ENCODE data around the gene SUB1. TPM values are rescaled to one million over a fixed set of nuclear protein-coding genes. Genes with fewer than 3 reads are reported as not detected.

Gene SUB1
- total RNA-seq, 1 experiment from 2014 or later, result 324 TPM

DNA sequence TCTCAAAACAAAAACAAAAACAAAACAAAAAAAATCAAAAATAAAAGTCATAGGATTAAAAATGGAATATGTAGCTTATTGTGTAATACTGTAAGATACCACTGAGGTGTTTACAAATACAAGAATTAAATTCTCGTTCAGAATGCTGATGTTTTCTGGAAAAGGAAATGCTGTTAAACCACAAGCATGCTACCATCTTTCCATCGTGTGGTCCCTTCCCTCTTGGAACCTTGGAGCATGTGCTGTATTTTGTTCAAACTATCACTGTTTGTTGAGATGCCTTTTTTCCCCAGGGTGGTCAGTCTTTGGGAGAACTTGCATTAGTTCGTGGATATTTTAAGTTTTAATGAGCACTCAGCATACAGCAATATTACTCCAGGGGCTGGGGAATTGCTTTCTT, 39.7 kb downstream of the SUB1 start:
- Histone ChIP-seq H3K27ac (ENCODE audit: low read depth, low read length, poor library complexity, severe bottlenecking) (no peak overlapping the region), H3K4me1 (ENCODE audit: insufficient read depth, low read length, poor library complexity, severe bottlenecking) (no peaks in the 10 kb centered on the region), H3K9me3 (ENCODE audit: low read depth, low read length, poor library complexity, severe bottlenecking) (no peaks in the 10 kb centered on the region), H3K4me3 (ENCODE audit: low read depth, low read length, poor library complexity, severe bottlenecking) (no peak overlapping the region), H3K36me3 (ENCODE audit: insufficient read depth, low read length, poor library complexity, severe bottlenecking) (no peaks in the 10 kb centered on the region), H3K27me3 (replicated peaks; ENCODE audit: insufficient read depth, low read depth, low read length, poor library complexity) (no peaks in the 10 kb centered on the region)
- CTCF ChIA-PET, result no interaction called here
- TF ChIP-seq CTCF (conservative IDR thresholded peaks at IDR 0.05; ENCODE audit: low read depth, low read length) (no peak), EZH2 (IDR thresholded peaks at IDR 0.05; ENCODE audit: borderline replicate concordance, low read depth, low read length, poor library complexity, severe bottlenecking) (no peak)
- BruUV-seq (replicated peaks), result no TSS peak
- no peak for DNase-seq (ENCODE audit: low spot score)
- POLR2A ChIA-PET (ENCODE audit: low non-redundant PET), result no interaction called here
- intact Hi-C loops (cut with micrococcal nuclease; ENCODE audit: unreplicated experiment), result loop anchor here (10.0 kb wide), 1 partner anchor 800 kb away; no protein-coding TSS in a partner anchor

DNA sequence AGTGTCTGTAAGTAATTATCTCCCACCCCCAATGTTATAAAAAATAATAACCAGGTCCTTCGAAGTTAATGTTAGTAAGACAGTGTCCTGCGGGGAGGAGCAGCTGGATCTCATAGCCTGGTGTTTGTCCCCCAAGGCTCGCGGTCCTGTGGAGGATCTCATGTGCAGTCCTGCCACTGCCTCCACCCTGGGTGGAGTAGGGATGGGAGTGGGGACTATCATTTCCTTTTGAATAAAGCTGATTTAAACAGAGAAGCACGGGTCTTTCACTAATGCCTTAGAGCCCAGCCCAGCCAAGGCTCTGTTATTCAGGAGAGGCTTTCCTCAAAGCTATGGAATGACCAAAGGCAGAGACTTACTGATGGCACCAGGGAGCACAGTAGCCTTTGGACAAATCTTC, 40.2 kb downstream of the SUB1 start:
- TF ChIP-seq EZH2 (IDR thresholded peaks at IDR 0.05; ENCODE audit: borderline replicate concordance, low read depth, low read length, poor library complexity, severe bottlenecking), result no peak
- no peak for TF ChIP-seq CTCF (conservative IDR thresholded peaks at IDR 0.05; ENCODE audit: low read depth, low read length)
- Histone ChIP-seq H3K9me3 (ENCODE audit: low read depth, low read length, poor library complexity, severe bottlenecking) (no peaks in the 10 kb centered on the region), H3K4me3 (ENCODE audit: low read depth, low read length, poor library complexity, severe bottlenecking) (no peak overlapping the region), H3K36me3 (ENCODE audit: insufficient read depth, low read length, poor library complexity, severe bottlenecking) (no peaks in the 10 kb centered on the region), H3K27ac (ENCODE audit: low read depth, low read length, poor library complexity, severe bottlenecking) (no peak overlapping the region), H3K4me1 (ENCODE audit: insufficient read depth, low read length, poor library complexity, severe bottlenecking) (no peaks in the 10 kb centered on the region), H3K27me3 (replicated peaks; ENCODE audit: insufficient read depth, low read depth, low read length, poor library complexity) (no peaks in the 10 kb centered on the region)
- intact Hi-C loops (cut with micrococcal nuclease; ENCODE audit: unreplicated experiment), result loop anchor here (10.0 kb wide), 1 partner anchor 799 kb away; no protein-coding TSS in a partner anchor
- ChIA-PET POLR2A (ENCODE audit: low non-redundant PET) (no interaction called here), CTCF (no interaction called here)
- BruUV-seq (replicated peaks), result no TSS peak
- no peak for DNase-seq (ENCODE audit: low spot score)

DNA sequence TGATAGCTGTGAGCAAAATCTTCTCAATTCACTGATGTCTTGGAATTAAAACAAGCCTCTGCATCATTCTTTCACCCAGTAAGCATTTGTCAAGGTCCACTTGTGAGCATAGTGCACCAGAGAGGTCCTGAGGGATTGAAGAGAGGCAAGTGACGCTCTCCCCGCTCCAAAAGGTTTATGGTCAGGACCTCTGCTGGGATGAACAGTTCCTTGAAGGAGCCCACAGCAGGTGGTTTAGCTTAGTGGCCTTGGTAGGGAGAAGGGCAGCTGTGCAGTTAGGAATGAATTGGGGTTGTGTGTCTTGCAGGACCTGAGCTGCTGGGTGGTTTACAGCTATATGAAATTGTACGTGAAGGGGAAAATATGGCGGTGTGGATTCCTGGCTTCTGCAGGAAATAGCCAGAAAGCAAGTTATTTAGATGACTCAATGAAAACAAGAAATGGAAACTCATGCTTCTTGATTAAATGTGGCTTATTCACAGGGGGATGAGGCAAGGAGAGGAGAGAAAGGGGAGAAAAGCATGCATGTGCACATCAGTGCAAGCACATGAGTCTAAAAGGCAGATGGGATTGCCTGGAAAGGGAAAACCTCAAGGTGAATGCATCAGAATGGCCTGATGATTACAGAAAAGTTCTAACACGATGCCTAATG, 42.0 kb downstream of the SUB1 start:
- BruUV-seq (replicated peaks), result no TSS peak

More for the DNA sequence above, 42.0 kb downstream of the SUB1 start:
- intact Hi-C loops (cut with micrococcal nuclease; ENCODE audit: unreplicated experiment), result loop anchor here (10.0 kb wide), 1 partner anchor 797 kb away; no protein-coding TSS in a partner anchor
- H3K9me3 ChIP-seq (ENCODE audit: low read depth, low read length, poor library complexity, severe bottlenecking), result no peaks in the 10 kb centered on the region
- H3K36me3 ChIP-seq (ENCODE audit: insufficient read depth, low read length, poor library complexity, severe bottlenecking), result no peaks in the 10 kb centered on the region
- no peak for DNase-seq (ENCODE audit: low spot score)
- no peaks in the 10 kb centered on the region for H3K4me1 ChIP-seq (ENCODE audit: insufficient read depth, low read length, poor library complexity, severe bottlenecking)
- TF ChIP-seq EZH2 (IDR thresholded peaks at IDR 0.05; ENCODE audit: borderline replicate concordance, low read depth, low read length, poor library complexity, severe bottlenecking) (no peak), CTCF (conservative IDR thresholded peaks at IDR 0.05; ENCODE audit: low read depth, low read length) (no peak)
- H3K27me3 ChIP-seq (replicated peaks; ENCODE audit: insufficient read depth, low read depth, low read length, poor library complexity), result no peaks in the 10 kb centered on the region
- no peak overlapping the region for H3K4me3 ChIP-seq (ENCODE audit: low read depth, low read length, poor library complexity, severe bottlenecking)
- no peak overlapping the region for H3K27ac ChIP-seq (ENCODE audit: low read depth, low read length, poor library complexity, severe bottlenecking)
- ChIA-PET POLR2A (ENCODE audit: low non-redundant PET) (no interaction called here), CTCF (interaction anchor here (1.0 kb wide), 1 partner anchor 14 kb away, joined by 4 read pairs; no protein-coding TSS in a partner anchor)

All from A673 (cell line).